ENCODE measurements around the gene PODN.

The PODN gene

DNA sequence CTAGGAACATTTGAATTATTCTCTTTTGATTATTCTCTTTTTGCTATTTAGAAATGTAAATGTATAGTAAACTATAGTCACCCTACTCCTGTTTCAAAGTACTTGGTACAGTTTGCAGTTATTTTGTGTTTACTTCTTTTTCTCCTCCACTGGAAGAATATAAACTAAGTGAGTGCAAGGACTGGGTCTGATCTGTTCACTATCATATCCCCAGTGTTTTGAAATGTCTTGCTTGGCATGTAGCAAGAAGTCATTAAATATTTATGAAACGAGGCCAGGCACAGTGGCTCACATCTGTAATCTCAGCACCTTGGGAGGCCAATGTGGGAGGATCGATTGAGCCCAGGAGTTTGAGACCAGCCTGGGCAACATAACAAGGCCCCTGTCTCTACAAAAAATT, 35.8 kb upstream of the PODN start:
- ATAC-seq: no peak
- no peak for TF ChIP-seq CREB5 (CRISPR knock-in tag; IDR thresholded peaks at IDR 0.05; ENCODE audit: low read depth)
- no peak for TF ChIP-seq ZFP3 (CRISPR knock-in tag; IDR thresholded peaks at IDR 0.05)
- no peak for TF ChIP-seq OSR1 (CRISPR knock-in tag; IDR thresholded peaks at IDR 0.05)
- TF ChIP-seq PATZ1 (CRISPR knock-in tag; IDR thresholded peaks at IDR 0.05; ENCODE audit: borderline replicate concordance): no peak
- no peak for TF ChIP-seq ESRRG (CRISPR knock-in tag; IDR thresholded peaks at IDR 0.05)
- TF ChIP-seq ZNF8 (CRISPR knock-in tag; IDR thresholded peaks at IDR 0.05): no peak
- no peak for TF ChIP-seq CSDC2 (CRISPR knock-in tag; IDR thresholded peaks at IDR 0.05)
- TF ChIP-seq POU6F1 (CRISPR knock-in tag; IDR thresholded peaks at IDR 0.05; ENCODE audit: borderline replicate concordance, low read depth): no peak
- TF ChIP-seq, protein P1, sequence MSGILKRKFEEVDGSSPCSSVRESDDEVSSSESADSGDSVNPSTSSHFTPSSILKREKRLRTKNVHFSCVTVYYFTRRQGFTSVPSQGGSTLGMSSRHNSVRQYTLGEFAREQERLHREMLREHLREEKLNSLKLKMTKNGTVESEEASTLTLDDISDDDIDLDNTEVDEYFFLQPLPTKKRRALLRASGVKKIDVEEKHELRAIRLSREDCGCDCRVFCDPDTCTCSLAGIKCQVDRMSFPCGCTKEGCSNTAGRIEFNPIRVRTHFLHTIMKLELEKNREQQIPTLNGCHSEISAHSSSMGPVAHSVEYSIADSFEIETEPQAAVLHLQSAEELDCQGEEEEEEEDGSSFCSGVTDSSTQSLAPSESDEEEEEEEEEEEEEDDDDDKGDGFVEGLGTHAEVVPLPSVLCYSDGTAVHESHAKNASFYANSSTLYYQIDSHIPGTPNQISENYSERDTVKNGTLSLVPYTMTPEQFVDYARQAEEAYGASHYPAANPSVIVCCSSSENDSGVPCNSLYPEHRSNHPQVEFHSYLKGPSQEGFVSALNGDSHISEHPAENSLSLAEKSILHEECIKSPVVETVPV (CRISPR knock-in tag; IDR thresholded peaks at IDR 0.05): no peak
- TF ChIP-seq BACH2 (CRISPR knock-in tag; IDR thresholded peaks at IDR 0.05; ENCODE audit: borderline replicate concordance): no peak
- TF ChIP-seq ZFP30 (CRISPR knock-in tag; IDR thresholded peaks at IDR 0.05): no peak
- no peak for TF ChIP-seq ZC3H10 (CRISPR knock-in tag; IDR thresholded peaks at IDR 0.05)

GRCh38 chr1:53031732-53032131, 30.3 kb upstream of the PODN start:
- no peak for ATAC-seq
- no peak for TF ChIP-seq ZFP3 (CRISPR knock-in tag; IDR thresholded peaks at IDR 0.05)
- TF ChIP-seq ISL1 (CRISPR knock-in tag; IDR thresholded peaks at IDR 0.05): no peak
- TF ChIP-seq ZNF8 (CRISPR knock-in tag; IDR thresholded peaks at IDR 0.05): no peak
- no peak for TF ChIP-seq ARNTL (CRISPR knock-in tag; IDR thresholded peaks at IDR 0.05; ENCODE audit: borderline replicate concordance, low read depth)
- no peak for TF ChIP-seq ZNF565 (CRISPR knock-in tag; conservative IDR thresholded peaks at IDR 0.05; ENCODE audit: low read depth)
- TF ChIP-seq ZC3H10 (CRISPR knock-in tag; IDR thresholded peaks at IDR 0.05): no peak
- no peak for TF ChIP-seq OSR1 (CRISPR knock-in tag; IDR thresholded peaks at IDR 0.05)
- TF ChIP-seq TSHZ2 (CRISPR knock-in tag; IDR thresholded peaks at IDR 0.05): no peak
- no peak for TF ChIP-seq ZFP30 (CRISPR knock-in tag; IDR thresholded peaks at IDR 0.05)
- TF ChIP-seq RARB (CRISPR knock-in tag; IDR thresholded peaks at IDR 0.05): no peak
- no peak for TF ChIP-seq GLIS3 (CRISPR knock-in tag; IDR thresholded peaks at IDR 0.05)
- no peak for TF ChIP-seq ZNF70 (CRISPR knock-in tag; IDR thresholded peaks at IDR 0.05)
- no peak for TF ChIP-seq PATZ1 (CRISPR knock-in tag; IDR thresholded peaks at IDR 0.05; ENCODE audit: borderline replicate concordance)
- TF ChIP-seq SNAI2 (CRISPR knock-in tag; IDR thresholded peaks at IDR 0.05): no peak
- no peak for TF ChIP-seq TOX (CRISPR knock-in tag; IDR thresholded peaks at IDR 0.05; ENCODE audit: borderline replicate concordance)

All from SK-N-SH treated with all-trans-retinoic acid at 6 μM for 48 hours (cell line).